Right lobe of liver (tissue), 4 donors: Measurements from ENCODE around the gene USF2.

ENCODE experiments used
- CTCF ChIP-seq, 4 donors: fragments of 200-600 bp in 3 of 4; fragments of 450-650 bp in 1 of 4; IDR thresholded peaks; one replicate each; pipeline versions ENCODE4 v1.5.1 to v1.8.0; 2016 to 2022; ENCODE audit warnings: antibody characterized with exemption in 4 of 4, mild to moderate bottlenecking in 2 of 4
- POLR2A ChIP-seq: fragments of 450-650 bp; IDR thresholded peaks from one replicate; pipeline ENCODE4 v1.6.1; 2017; ENCODE audit warnings: antibody characterized with exemption, mild to moderate bottlenecking
- donor health status: DM: no; HTN: no; CAD: no.
- donor health status: DM: no; HTN: no; CAD: no.
- donor health status: DM: no; HTN: yes; CAD: no.

- TF ChIP-seq CTCF (IDR thresholded peaks at IDR 0.05) (no peak), POLR2A (no peak)
These were observed 23.9 kb downstream of the USF2 start for GRCh38 chr19:35292421-35293362.
